ENCODE data around the gene ASIC3. TPM values are rescaled to one million over a fixed set of nuclear protein-coding genes. Genes with fewer than 3 reads are reported as not detected.

ASIC3 gene
- total and polyA plus RNA-seq, 2 of the 8 experiments (the other 6 are each of a cell fraction or from before 2014, with no cell fraction given) = 1.6 to 1.9 TPM

- Histone ChIP-seq H3K79me2 (ENCODE audit: control insufficient read depth in 1 of 2, insufficient read depth in 2 of 2, low read length in 2 of 2) (peaks cover 0 to 11% of the 10 kb centered on the region in 2 experiments; a peak in 1 of 4 replicates), H4K5ac (ENCODE audit: insufficient read length, low read depth, low read length) (no peak overlapping the region), H3K27ac (ENCODE audit: low read depth, low read length) (no peak overlapping the region), H4K8ac (ENCODE audit: extremely low read depth, insufficient read depth, low read length) (peak overlapping the region; percentile 15; the same call in 1 of the 2 replicates), H2BK5ac (ENCODE audit: low read depth, low read length) (no peak overlapping the region), H3K9ac (replicated peaks in 1 of 4; ENCODE audit: extremely low read depth in 1 of 4, low read depth in 3 of 4, low read length in 3 of 4) (no peak overlapping the region), H2BK15ac (ENCODE audit: low read length) (no peak overlapping the region), H4K91ac (replicated peaks; ENCODE audit: insufficient read length, low read length) (no peak overlapping the region), H3K4ac (replicated peaks; ENCODE audit: insufficient read length, low read depth, low read length) (no peak overlapping the region), H3K18ac (ENCODE audit: extremely low read depth, low read length) (no peak overlapping the region), H3K4me1 (replicated peaks in 1 of 4; ENCODE audit: control insufficient read depth in 3 of 4, insufficient read depth in 4 of 4, low read length in 3 of 4) (peaks cover 3 to 43% (median 23%) of the 10 kb centered on the region in 4 experiments), H3K27me3 (replicated peaks in 1 of 4; ENCODE audit: control insufficient read depth in 3 of 4, extremely low read depth in 1 of 4, insufficient read depth in 3 of 4, low read length in 3 of 4) (peaks cover 0 to 12% (median 8%) of the 10 kb centered on the region in 4 experiments; a peak in 5 of 7 replicates), H3K79me1 (ENCODE audit: low read depth, low read length) (peaks cover 12% of the 10 kb centered on the region), H3K4me3 (ENCODE audit: extremely low read depth in 1 of 4, insufficient read depth in 2 of 4, low read depth in 3 of 4, low read length in 4 of 4) (peak overlapping the region; percentile 48 to 85 (median 68)), H2AK5ac (ENCODE audit: low read depth, low read length) (no peak overlapping the region; the same call in 1 of the 2 replicates), H2BK20ac (ENCODE audit: low read length) (no peak overlapping the region), H3K9me3 (ENCODE audit: insufficient read depth in 2 of 2, low read depth in 1 of 2, low read length in 1 of 2) (no peaks in the 10 kb centered on the region), H3K56ac (replicated peaks; ENCODE audit: insufficient read length, low read depth, low read length) (no peak overlapping the region), H3K23ac (ENCODE audit: insufficient read length) (no peak overlapping the region), H3K36me3 (ENCODE audit: control insufficient read depth in 2 of 4, insufficient read depth in 4 of 4, low read length in 3 of 4) (no peaks in the 10 kb centered on the region), H2BK120ac (replicated peaks; ENCODE audit: low read depth, low read length) (no peak overlapping the region), H3K4me2 (ENCODE audit: insufficient read depth in 1 of 2, low read depth in 2 of 2, low read length in 2 of 2) (peak overlapping the region; percentile 90 to 95), H2BK12ac (ENCODE audit: low read depth, low read length) (no peak overlapping the region), H3K14ac (ENCODE audit: insufficient read length) (no peak overlapping the region), H4K20me1 (replicated peaks in 1 of 2; ENCODE audit: control insufficient read depth in 1 of 2, insufficient read depth in 2 of 2, low read length in 2 of 2) (peaks cover 16 to 18% of the 10 kb centered on the region in 2 experiments), H3K23me2 (ENCODE audit: low read depth, low read length) (peaks cover 32% of the 10 kb centered on the region), H2AFZ (ENCODE audit: low read length) (no peak overlapping the region)
- TF ChIP-seq TCF12 (IDR thresholded peaks at IDR 0.05; ENCODE audit: low read depth, low read length) (no peak), E2F6 (IDR thresholded peaks at IDR 0.05) (no peak), BACH1 (IDR thresholded peaks at IDR 0.05; ENCODE audit: low read length) (no peak), MAX (IDR thresholded peaks at IDR 0.05) (0 out of 2 replicates have a peak, but pooled peaks have one; percentile 18), CTBP2 (IDR thresholded peaks at IDR 0.05; ENCODE audit: borderline replicate concordance, insufficient read depth, insufficient read length, low read length) (no peak)
- CTCF ChIA-PET (ENCODE audit: partially characterized antibody) = interaction anchor here (0.9 to 15.1 kb wide), 4 partner anchors 22 to 206 kb away, joined by 3 to 448 read pairs (median 11); no protein-coding TSS in a partner anchor
- POLR2A ChIA-PET (ENCODE audit: partially characterized antibody) = interaction anchor here (0.5 to 2.5 kb wide), 10 partner anchors 16 to 673 kb away, joined by 3 to 17 read pairs (median 4); partner anchors contain the start of gene SLC4A2
- no peak for DNase-seq (ENCODE audit: low read depth in 1 of 2, low spot score in 2 of 2)
- 77% methylated on average over 31 of the region's 42 CpGs; no CpG with 5 or more reads in 1 of the 2 experiments for WGBS, 2 experiments (ENCODE audit: extremely low coverage in 1 of 2, insufficient coverage in 1 of 2, insufficient read length in 1 of 2, insufficient replicate concordance in 2 of 2, low coverage in 1 of 2, low lambda C conversion rate in 2 of 2, missing lambda C conversion rate in 1 of 2)
- no peak for FAIRE-seq
Observed at GRCh38 chr7:151082141-151083070, 34.1 kb downstream of the ASIC3 start.
